ENCODE results near the gene VPS39. TPM values are rescaled to one million over a fixed set of nuclear protein-coding genes. Genes with fewer than 3 reads are reported as not detected.

Gene VPS39
- total RNA-seq, 1 donor from 2014 or later: 29.2 TPM

DNA sequence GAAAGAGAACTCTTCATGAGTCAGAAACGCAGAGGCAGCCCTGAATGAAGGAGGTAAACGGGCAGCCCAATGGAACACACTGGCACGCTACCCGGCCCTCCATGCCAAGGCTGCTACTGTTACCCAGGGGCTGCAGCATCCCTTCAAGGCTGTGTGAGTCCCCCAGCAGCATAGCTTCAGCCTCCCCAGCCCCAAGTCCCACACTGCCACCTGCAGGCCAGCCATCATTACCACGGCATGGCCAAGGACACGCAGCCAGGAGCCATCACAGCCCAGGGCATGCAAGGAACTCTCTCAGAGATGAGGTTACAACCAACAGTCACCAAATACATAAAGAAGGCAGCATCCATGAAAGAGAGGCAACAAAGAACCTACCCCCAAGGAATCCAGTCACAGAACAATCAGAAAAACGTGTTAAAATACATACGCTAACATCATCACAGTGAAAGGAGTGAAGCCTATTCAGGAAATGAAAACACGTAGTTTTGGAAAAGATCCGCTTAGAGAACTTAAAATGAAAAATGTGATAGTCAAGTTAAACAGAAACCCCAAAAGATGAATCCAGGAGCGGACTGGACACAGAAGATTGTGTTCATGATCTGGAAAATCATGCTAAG is 74.1 kb downstream of the VPS39 start:
- no peak overlapping the region for H3K9ac ChIP-seq (ENCODE audit: low read depth in 1 of 3, low read length in 3 of 3)
- H3K36me3 ChIP-seq (ENCODE audit: control insufficient read depth in 3 of 3, insufficient read depth in 3 of 3, low read length in 3 of 3): no peaks in the 10 kb centered on the region
- no peaks in the 10 kb centered on the region for H3K9me3 ChIP-seq (ENCODE audit: control insufficient read depth in 3 of 3, low read length in 3 of 3)
- no peak overlapping the region for H3K4me3 ChIP-seq (ENCODE audit: low read length in 3 of 3)
- peaks cover 0 to 2% (median 0%) of the 10 kb centered on the region in 3 donors for H3K4me1 ChIP-seq (ENCODE audit: control insufficient read depth in 3 of 3, insufficient read depth in 3 of 3, low read length in 3 of 3)
- no peak overlapping the region for H3K27ac ChIP-seq (ENCODE audit: low read depth, low read length)
- H3K27me3 ChIP-seq (ENCODE audit: control insufficient read depth in 3 of 3, insufficient read depth in 3 of 3, low read length in 3 of 3): peaks cover 0 to 10% (median 0%) of the 10 kb centered on the region in 3 donors

- Histone ChIP-seq H3K9ac (ENCODE audit: low read depth in 1 of 3, low read length in 3 of 3) (no peak overlapping the region), H3K27me3 (ENCODE audit: control insufficient read depth in 3 of 3, insufficient read depth in 3 of 3, low read length in 3 of 3) (peaks cover 0 to 10% (median 0%) of the 10 kb centered on the region in 3 donors), H3K9me3 (ENCODE audit: control insufficient read depth in 3 of 3, low read length in 3 of 3) (no peaks in the 10 kb centered on the region), H3K4me1 (ENCODE audit: control insufficient read depth in 3 of 3, insufficient read depth in 3 of 3, low read length in 3 of 3) (peaks cover 0 to 2% (median 0%) of the 10 kb centered on the region in 3 donors), H3K4me3 (ENCODE audit: low read length in 3 of 3) (no peak overlapping the region), H3K36me3 (ENCODE audit: control insufficient read depth in 3 of 3, insufficient read depth in 3 of 3, low read length in 3 of 3) (no peaks in the 10 kb centered on the region), H3K27ac (ENCODE audit: low read depth, low read length) (no peak overlapping the region)
Observed at GRCh38 chr15:42133356-42133755, 74.7 kb downstream of the VPS39 start.

DNA sequence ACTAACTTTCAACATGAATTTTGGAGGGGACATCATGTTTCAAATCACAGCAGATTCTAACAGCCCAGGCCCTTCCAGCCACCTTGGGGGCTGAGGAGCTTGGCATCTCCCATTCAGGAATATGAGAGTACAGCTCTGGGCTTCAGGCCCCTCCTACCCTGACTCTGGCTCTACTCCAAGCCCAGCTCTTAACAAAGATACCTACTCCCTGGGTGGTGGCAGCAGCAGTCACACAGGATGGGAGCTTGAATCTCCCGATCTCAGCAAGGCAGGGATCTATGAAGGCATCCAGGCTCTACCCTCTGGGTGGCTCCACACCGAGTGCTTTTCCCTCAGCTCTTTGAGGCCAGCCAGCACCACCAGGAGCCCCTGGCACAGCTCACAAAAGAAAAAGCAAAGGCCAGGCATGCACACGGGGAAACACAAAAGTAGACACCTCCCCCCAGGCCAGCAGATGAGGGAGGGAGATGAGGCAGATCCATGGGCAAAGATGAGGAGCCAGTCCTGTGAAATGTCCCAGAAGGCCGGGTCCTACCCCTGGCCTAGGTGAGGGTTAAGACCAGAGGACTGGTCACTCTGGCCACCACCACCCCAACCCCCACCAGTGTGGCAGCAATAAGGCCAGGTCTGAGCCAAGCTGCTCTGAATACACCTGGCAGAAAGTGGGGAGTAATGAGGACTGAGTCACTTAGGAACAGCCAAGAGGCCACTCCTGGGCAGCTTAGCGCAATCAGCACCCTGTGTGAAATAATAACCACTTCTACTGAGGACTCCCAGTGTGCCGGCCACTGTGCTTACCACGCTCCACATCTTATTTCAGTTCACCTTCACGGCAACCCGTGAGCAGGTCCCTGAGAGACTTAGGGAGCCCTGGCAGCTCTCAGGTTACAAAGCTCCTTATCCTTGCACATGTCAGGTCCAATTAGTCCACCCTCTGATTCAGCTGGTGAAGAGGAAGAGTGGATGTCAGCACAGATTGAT is 76.0 kb downstream of the VPS39 start:
- Histone ChIP-seq H3K36me3 (ENCODE audit: control insufficient read depth in 3 of 3, insufficient read depth in 3 of 3, low read length in 3 of 3) (no peaks in the 10 kb centered on the region), H3K27ac (ENCODE audit: low read depth, low read length) (no peak overlapping the region), H3K27me3 (ENCODE audit: control insufficient read depth in 3 of 3, insufficient read depth in 3 of 3, low read length in 3 of 3) (peaks cover 0 to 10% (median 4%) of the 10 kb centered on the region in 3 donors), H3K9ac (ENCODE audit: low read depth in 1 of 3, low read length in 3 of 3) (no peak overlapping the region), H3K4me1 (ENCODE audit: control insufficient read depth in 3 of 3, insufficient read depth in 3 of 3, low read length in 3 of 3) (peaks cover 0 to 2% (median 0%) of the 10 kb centered on the region in 3 donors), H3K9me3 (ENCODE audit: control insufficient read depth in 3 of 3, low read length in 3 of 3) (no peaks in the 10 kb centered on the region), H3K4me3 (ENCODE audit: low read length in 3 of 3) (no peak overlapping the region)

- no peak overlapping the region for H3K9ac ChIP-seq (ENCODE audit: low read depth in 1 of 3, low read length in 3 of 3)
- H3K27ac ChIP-seq (ENCODE audit: low read depth, low read length): no peak overlapping the region
- no peaks in the 10 kb centered on the region for H3K36me3 ChIP-seq (ENCODE audit: control insufficient read depth in 3 of 3, insufficient read depth in 3 of 3, low read length in 3 of 3)
- no peak overlapping the region for H3K4me3 ChIP-seq (ENCODE audit: low read length in 3 of 3)
- no peaks in the 10 kb centered on the region for H3K9me3 ChIP-seq (ENCODE audit: control insufficient read depth in 3 of 3, low read length in 3 of 3)
- H3K4me1 ChIP-seq (ENCODE audit: control insufficient read depth in 3 of 3, insufficient read depth in 3 of 3, low read length in 3 of 3): peaks cover 0 to 2% (median 0%) of the 10 kb centered on the region in 3 donors
- H3K27me3 ChIP-seq (ENCODE audit: control insufficient read depth in 3 of 3, insufficient read depth in 3 of 3, low read length in 3 of 3): peaks cover 0 to 10% (median 4%) of the 10 kb centered on the region in 3 donors
Observed at GRCh38 chr15:42131006-42131405, 77.1 kb downstream of the VPS39 start.

- H3K4me1 ChIP-seq (ENCODE audit: control insufficient read depth in 3 of 3, insufficient read depth in 3 of 3, low read length in 3 of 3): peaks cover 0 to 2% (median 0%) of the 10 kb centered on the region in 3 donors
- no peaks in the 10 kb centered on the region for H3K9me3 ChIP-seq (ENCODE audit: control insufficient read depth in 3 of 3, low read length in 3 of 3)
- no peak overlapping the region for H3K9ac ChIP-seq (ENCODE audit: low read depth in 1 of 3, low read length in 3 of 3)
- no peak overlapping the region for H3K27ac ChIP-seq (ENCODE audit: low read depth, low read length)
- no peak overlapping the region for H3K4me3 ChIP-seq (ENCODE audit: low read length in 3 of 3)
- H3K27me3 ChIP-seq (ENCODE audit: control insufficient read depth in 3 of 3, insufficient read depth in 3 of 3, low read length in 3 of 3): peaks cover 0 to 10% (median 4%) of the 10 kb centered on the region in 3 donors
- no peaks in the 10 kb centered on the region for H3K36me3 ChIP-seq (ENCODE audit: control insufficient read depth in 3 of 3, insufficient read depth in 3 of 3, low read length in 3 of 3)
Observed at GRCh38 chr15:42130246-42130986, 77.7 kb downstream of the VPS39 start.

DNA sequence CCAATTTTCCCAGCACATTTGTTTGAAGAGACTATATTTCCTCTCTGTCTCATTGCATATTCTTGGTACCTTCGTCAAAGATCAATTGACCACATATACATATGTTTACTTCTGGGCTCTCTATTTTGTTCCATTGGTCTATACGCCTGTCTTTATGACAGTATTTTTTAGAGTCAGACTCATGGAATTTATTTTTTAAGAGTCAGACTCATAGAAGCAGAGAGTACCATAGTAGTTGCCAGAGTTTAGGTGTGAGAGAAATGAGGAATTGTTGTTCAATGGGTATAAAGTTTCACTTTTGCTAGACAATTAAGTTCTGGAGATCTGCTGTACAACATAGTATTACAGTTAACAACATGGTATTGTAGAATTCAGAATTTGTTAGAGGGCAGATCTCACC is 78.7 kb downstream of the VPS39 start:
- Histone ChIP-seq H3K9ac (ENCODE audit: low read depth in 1 of 3, low read length in 3 of 3) (no peak overlapping the region), H3K27ac (ENCODE audit: low read depth, low read length) (no peak overlapping the region), H3K4me3 (ENCODE audit: low read length in 3 of 3) (no peak overlapping the region)

GRCh38 chr15:42128476-42128875 is 79.6 kb downstream of the VPS39 start:
- H3K27me3 ChIP-seq (ENCODE audit: control insufficient read depth in 3 of 3, insufficient read depth in 3 of 3, low read length in 3 of 3): peaks cover 0 to 10% (median 4%) of the 10 kb centered on the region in 3 donors
- no peak overlapping the region for H3K9ac ChIP-seq (ENCODE audit: low read depth in 1 of 3, low read length in 3 of 3)
- H3K27ac ChIP-seq (ENCODE audit: low read depth, low read length): no peak overlapping the region
- no peak overlapping the region for H3K4me3 ChIP-seq (ENCODE audit: low read length in 3 of 3)
- H3K36me3 ChIP-seq (ENCODE audit: control insufficient read depth in 3 of 3, insufficient read depth in 3 of 3, low read length in 3 of 3): no peaks in the 10 kb centered on the region
- H3K9me3 ChIP-seq (ENCODE audit: control insufficient read depth in 3 of 3, low read length in 3 of 3): no peaks in the 10 kb centered on the region
- peaks cover 0 to 2% (median 0%) of the 10 kb centered on the region in 3 donors for H3K4me1 ChIP-seq (ENCODE audit: control insufficient read depth in 3 of 3, insufficient read depth in 3 of 3, low read length in 3 of 3)

More for the DNA sequence above, 78.7 kb downstream of the VPS39 start:
- peaks cover 0 to 10% (median 4%) of the 10 kb centered on the region in 3 donors for H3K27me3 ChIP-seq (ENCODE audit: control insufficient read depth in 3 of 3, insufficient read depth in 3 of 3, low read length in 3 of 3)
- H3K9me3 ChIP-seq (ENCODE audit: control insufficient read depth in 3 of 3, low read length in 3 of 3): no peaks in the 10 kb centered on the region
- H3K4me1 ChIP-seq (ENCODE audit: control insufficient read depth in 3 of 3, insufficient read depth in 3 of 3, low read length in 3 of 3): peaks cover 0 to 2% (median 0%) of the 10 kb centered on the region in 3 donors
- no peaks in the 10 kb centered on the region for H3K36me3 ChIP-seq (ENCODE audit: control insufficient read depth in 3 of 3, insufficient read depth in 3 of 3, low read length in 3 of 3)

DNA sequence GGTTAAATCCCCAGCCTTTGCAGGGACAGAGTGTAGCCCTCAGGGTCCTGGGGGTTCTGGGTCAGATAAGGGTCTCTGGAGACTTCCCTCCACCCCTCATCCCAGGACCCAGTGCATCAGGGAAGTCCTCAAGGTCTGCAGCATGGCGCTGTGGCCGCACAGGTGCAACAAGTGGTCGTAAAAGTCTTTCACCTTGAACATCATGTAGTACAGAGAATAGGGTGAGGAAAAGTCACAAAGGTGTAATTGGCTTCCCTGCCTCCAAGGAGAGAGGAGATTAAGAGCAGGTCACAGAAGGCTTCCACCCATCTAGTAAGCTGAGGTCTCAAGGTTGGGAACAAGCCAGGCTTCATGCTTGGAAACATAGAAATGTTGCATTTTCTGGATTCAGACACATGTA is 84.6 kb downstream of the VPS39 start:
- no peaks in the 10 kb centered on the region for H3K36me3 ChIP-seq (ENCODE audit: control insufficient read depth in 3 of 3, insufficient read depth in 3 of 3, low read length in 3 of 3)
- no peak overlapping the region for H3K9ac ChIP-seq (ENCODE audit: low read depth in 1 of 3, low read length in 3 of 3)
- H3K4me1 ChIP-seq (ENCODE audit: control insufficient read depth in 3 of 3, insufficient read depth in 3 of 3, low read length in 3 of 3): peaks cover 0 to 2% (median 0%) of the 10 kb centered on the region in 3 donors
- no peaks in the 10 kb centered on the region for H3K9me3 ChIP-seq (ENCODE audit: control insufficient read depth in 3 of 3, low read length in 3 of 3)
- H3K27me3 ChIP-seq (ENCODE audit: control insufficient read depth in 3 of 3, insufficient read depth in 3 of 3, low read length in 3 of 3): peaks cover 0 to 4% (median 0%) of the 10 kb centered on the region in 3 donors
- H3K4me3 ChIP-seq (ENCODE audit: low read length in 3 of 3): no peak overlapping the region
- H3K27ac ChIP-seq (ENCODE audit: low read depth, low read length): no peak overlapping the region

GRCh38 chr15:42121682-42122081 is 86.4 kb downstream of the VPS39 start:
- H3K27ac ChIP-seq (ENCODE audit: low read depth, low read length): no peak overlapping the region
- no peaks in the 10 kb centered on the region for H3K36me3 ChIP-seq (ENCODE audit: control insufficient read depth in 3 of 3, insufficient read depth in 3 of 3, low read length in 3 of 3)
- H3K9me3 ChIP-seq (ENCODE audit: control insufficient read depth in 3 of 3, low read length in 3 of 3): no peaks in the 10 kb centered on the region
- no peak overlapping the region for H3K9ac ChIP-seq (ENCODE audit: low read depth in 1 of 3, low read length in 3 of 3)
- no peak overlapping the region for H3K4me3 ChIP-seq (ENCODE audit: low read length in 3 of 3)
- H3K4me1 ChIP-seq (ENCODE audit: control insufficient read depth in 3 of 3, insufficient read depth in 3 of 3, low read length in 3 of 3): peaks cover 0 to 2% (median 0%) of the 10 kb centered on the region in 3 donors
- H3K27me3 ChIP-seq (ENCODE audit: control insufficient read depth in 3 of 3, insufficient read depth in 3 of 3, low read length in 3 of 3): no peaks in the 10 kb centered on the region

Measured in skeletal muscle tissue (tissue), 4 donors.